ENCODE measurements around the gene CFAP74. TPM values are rescaled to one million over a fixed set of nuclear protein-coding genes. Genes with fewer than 3 reads are reported as not detected.
A peak's percentile ranks its signal among the peaks of the same experiment; 100 is the strongest.

The CFAP74 gene
- total and polyA plus RNA-seq, 2 of the 13 experiments (the other 11 are each of a cell fraction or from before 2014, with no cell fraction given) = 0.27 to 0.62 TPM

DNA sequence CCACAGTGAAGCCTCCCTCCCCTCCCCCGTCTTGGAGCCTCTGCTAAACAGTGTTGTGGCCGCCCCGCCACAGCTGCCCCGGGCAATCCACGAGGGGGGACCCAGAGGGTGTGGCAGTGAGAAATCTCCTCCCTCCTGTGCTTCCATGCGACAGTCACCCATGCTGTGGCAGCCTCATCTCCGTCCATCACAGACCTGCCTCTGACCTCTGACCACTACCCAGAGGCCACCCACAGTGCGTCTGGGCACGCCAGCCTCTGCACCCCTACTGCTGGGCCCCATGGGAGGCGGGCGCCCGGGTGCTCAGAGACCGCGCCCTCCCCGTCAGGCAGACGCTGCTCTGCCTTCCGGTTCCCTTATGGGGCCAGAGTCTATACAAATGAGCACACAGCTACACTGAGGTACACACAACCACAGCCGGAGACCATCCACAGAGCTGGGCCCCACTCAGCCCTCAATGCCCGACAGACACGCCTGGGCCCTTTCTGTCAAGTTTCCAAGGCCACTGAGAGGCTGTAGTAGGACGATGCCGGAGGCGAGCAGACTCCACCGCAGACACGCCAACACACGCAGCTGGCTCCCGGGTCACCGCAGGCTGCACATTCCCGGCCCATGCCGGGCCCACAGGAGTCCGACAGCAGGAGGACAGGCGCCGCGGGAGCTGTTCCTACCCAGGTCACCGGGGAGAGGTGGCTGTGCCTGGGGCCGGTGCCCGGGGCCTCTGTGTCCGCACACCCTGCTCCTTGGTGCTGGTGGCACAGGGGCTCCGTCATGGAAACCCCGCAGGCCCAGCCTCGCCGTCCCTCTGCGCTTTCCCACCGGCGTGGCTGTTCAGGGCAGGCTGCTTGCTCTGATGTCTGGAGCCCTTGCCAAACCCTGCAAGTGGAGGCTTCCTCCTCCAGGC, 60.6 kb downstream of the CFAP74 start (continued):
- TF ChIP-seq, protein P1, sequence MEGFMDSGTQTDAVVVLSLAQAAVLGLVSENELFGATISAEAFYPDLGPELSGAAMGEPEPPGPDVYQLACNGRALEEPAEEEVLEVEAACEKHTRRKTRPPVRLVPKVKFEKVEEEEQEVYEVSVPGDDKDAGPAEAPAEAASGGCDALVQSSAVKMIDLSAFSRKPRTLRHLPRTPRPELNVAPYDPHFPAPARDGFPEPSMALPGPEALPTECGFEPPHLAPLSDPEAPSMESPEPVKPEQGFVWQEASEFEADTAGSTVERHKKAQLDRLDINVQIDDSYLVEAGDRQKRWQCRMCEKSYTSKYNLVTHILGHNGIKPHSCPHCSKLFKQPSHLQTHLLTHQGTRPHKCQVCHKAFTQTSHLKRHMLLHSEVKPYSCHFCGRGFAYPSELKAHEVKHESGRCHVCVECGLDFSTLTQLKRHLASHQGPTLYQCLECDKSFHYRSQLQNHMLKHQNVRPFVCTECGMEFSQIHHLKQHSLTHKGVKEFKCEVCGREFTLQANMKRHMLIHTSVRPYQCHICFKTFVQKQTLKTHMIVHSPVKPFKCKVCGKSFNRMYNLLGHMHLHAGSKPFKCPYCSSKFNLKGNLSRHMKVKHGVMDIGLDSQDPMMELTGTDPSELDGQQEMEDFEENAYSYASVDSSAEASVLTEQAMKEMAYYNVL (CRISPR knock-in tag; IDR thresholded peaks at IDR 0.05; ENCODE audit: borderline replicate concordance) = 0 out of 2 replicates have a peak, but pooled peaks have one; percentile 54
- TF ChIP-seq ZNF230 (CRISPR knock-in tag; IDR thresholded peaks at IDR 0.05) = peak; percentile 80
- TF ChIP-seq ZNF10 (CRISPR knock-in tag; IDR thresholded peaks at IDR 0.05; ENCODE audit: borderline replicate concordance, low read depth) = no peak
- no peak for TF ChIP-seq PAF1 (CRISPR knock-in tag; IDR thresholded peaks at IDR 0.05)
- TF ChIP-seq ZFP36L1 (CRISPR knock-in tag; IDR thresholded peaks at IDR 0.05) = peak; percentile 89
- peak; percentile 92 for TF ChIP-seq NR2C2 (CRISPR knock-in tag; IDR thresholded peaks at IDR 0.05; ENCODE audit: borderline replicate concordance)
- TF ChIP-seq, protein P2, sequence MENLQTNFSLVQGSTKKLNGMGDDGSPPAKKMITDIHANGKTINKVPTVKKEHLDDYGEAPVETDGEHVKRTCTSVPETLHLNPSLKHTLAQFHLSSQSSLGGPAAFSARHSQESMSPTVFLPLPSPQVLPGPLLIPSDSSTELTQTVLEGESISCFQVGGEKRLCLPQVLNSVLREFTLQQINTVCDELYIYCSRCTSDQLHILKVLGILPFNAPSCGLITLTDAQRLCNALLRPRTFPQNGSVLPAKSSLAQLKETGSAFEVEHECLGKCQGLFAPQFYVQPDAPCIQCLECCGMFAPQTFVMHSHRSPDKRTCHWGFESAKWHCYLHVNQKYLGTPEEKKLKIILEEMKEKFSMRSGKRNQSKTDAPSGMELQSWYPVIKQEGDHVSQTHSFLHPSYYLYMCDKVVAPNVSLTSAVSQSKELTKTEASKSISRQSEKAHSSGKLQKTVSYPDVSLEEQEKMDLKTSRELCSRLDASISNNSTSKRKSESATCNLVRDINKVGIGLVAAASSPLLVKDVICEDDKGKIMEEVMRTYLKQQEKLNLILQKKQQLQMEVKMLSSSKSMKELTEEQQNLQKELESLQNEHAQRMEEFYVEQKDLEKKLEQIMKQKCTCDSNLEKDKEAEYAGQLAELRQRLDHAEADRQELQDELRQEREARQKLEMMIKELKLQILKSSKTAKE (CRISPR knock-in tag; IDR thresholded peaks at IDR 0.05; ENCODE audit: borderline replicate concordance) = peak; percentile 87
- TF ChIP-seq, protein P3, sequence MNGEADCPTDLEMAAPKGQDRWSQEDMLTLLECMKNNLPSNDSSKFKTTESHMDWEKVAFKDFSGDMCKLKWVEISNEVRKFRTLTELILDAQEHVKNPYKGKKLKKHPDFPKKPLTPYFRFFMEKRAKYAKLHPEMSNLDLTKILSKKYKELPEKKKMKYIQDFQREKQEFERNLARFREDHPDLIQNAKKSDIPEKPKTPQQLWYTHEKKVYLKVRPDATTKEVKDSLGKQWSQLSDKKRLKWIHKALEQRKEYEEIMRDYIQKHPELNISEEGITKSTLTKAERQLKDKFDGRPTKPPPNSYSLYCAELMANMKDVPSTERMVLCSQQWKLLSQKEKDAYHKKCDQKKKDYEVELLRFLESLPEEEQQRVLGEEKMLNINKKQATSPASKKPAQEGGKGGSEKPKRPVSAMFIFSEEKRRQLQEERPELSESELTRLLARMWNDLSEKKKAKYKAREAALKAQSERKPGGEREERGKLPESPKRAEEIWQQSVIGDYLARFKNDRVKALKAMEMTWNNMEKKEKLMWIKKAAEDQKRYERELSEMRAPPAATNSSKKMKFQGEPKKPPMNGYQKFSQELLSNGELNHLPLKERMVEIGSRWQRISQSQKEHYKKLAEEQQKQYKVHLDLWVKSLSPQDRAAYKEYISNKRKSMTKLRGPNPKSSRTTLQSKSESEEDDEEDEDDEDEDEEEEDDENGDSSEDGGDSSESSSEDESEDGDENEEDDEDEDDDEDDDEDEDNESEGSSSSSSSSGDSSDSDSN (CRISPR knock-in tag; IDR thresholded peaks at IDR 0.05) = peak; percentile 74
- TF ChIP-seq U2AF2 (IDR thresholded peaks at IDR 0.05; ENCODE audit: low read depth, low read length) = 0 out of 2 replicates have a peak, but pooled peaks have one; percentile 25
- TF ChIP-seq, protein P4, sequence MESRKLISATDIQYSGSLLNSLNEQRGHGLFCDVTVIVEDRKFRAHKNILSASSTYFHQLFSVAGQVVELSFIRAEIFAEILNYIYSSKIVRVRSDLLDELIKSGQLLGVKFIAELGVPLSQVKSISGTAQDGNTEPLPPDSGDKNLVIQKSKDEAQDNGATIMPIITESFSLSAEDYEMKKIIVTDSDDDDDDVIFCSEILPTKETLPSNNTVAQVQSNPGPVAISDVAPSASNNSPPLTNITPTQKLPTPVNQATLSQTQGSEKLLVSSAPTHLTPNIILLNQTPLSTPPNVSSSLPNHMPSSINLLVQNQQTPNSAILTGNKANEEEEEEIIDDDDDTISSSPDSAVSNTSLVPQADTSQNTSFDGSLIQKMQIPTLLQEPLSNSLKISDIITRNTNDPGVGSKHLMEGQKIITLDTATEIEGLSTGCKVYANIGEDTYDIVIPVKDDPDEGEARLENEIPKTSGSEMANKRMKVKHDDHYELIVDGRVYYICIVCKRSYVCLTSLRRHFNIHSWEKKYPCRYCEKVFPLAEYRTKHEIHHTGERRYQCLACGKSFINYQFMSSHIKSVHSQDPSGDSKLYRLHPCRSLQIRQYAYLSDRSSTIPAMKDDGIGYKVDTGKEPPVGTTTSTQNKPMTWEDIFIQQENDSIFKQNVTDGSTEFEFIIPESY (CRISPR knock-in tag; IDR thresholded peaks at IDR 0.05) = peak; percentile 23; the same call in 1 of the 2 replicates
- TF ChIP-seq, protein P5, sequence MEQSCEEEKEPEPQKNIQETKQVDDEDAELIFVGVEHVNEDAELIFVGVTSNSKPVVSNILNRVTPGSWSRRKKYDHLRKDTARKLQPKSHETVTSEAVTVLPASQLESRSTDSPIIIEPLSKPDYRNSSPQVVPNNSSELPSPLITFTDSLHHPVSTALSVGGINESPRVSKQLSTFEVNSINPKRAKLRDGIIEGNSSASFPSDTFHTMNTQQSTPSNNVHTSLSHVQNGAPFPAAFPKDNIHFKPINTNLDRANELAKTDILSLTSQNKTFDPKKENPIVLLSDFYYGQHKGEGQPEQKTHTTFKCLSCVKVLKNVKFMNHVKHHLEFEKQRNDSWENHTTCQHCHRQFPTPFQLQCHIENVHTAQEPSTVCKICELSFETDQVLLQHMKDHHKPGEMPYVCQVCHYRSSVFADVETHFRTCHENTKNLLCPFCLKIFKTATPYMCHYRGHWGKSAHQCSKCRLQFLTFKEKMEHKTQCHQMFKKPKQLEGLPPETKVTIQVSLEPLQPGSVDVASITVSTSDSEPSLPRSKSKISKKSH (CRISPR knock-in tag; IDR thresholded peaks at IDR 0.05; ENCODE audit: borderline replicate concordance) = no peak; the same call in 1 of the 2 replicates
- TF ChIP-seq TARDBP (CRISPR knock-in tag; IDR thresholded peaks at IDR 0.05) = peak; percentile 92
- TF ChIP-seq, protein P6, sequence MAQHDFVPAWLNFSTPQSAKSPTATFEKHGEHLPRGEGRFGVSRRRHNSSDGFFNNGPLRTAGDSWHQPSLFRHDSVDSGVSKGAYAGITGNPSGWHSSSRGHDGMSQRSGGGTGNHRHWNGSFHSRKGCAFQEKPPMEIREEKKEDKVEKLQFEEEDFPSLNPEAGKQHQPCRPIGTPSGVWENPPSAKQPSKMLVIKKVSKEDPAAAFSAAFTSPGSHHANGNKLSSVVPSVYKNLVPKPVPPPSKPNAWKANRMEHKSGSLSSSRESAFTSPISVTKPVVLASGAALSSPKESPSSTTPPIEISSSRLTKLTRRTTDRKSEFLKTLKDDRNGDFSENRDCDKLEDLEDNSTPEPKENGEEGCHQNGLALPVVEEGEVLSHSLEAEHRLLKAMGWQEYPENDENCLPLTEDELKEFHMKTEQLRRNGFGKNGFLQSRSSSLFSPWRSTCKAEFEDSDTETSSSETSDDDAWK (CRISPR knock-in tag; IDR thresholded peaks at IDR 0.05) = no peak
- no peak for TF ChIP-seq U2AF1 (optimal IDR thresholded peaks at IDR 0.05; ENCODE audit: low read depth, low read length)
- no peak for TF ChIP-seq CEBPG (CRISPR knock-in tag; IDR thresholded peaks at IDR 0.05)

Data from HepG2 (cell line).